Hematopoietic multipotent progenitor cell treated with erythropoietin and hydrocortisone succinate and interleukin-3 and kit ligand, for 17 days (in vitro differentiated cells): ENCODE measurements around the gene RIPOR1.

Experiments
- DNase-seq: peaks from one replicate; pipeline ENCODE4 v3.0.0-alpha.2; 2015; ENCODE audit warnings: low spot score

RIPOR1 gene

DNA sequence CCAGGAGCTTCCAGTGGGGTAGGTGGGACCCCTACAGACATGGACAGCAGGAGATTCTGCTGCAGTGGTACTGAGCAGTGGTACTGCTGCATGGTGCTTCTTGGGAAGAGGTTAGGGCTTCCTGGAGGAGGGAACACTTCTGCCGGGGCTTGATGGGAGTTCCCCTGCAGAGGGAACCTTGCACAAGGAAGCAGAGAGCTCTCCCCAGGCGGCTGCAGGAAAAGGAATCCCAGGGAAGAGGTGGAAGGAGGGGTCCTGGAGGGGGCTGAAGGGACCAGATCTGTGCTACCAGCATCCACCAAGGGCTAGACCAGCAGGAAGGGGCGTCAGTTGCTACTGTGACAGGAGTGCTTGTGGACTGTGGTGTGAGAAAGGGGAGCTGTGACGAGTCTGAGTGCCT lies 10.6 kb downstream of the RIPOR1 start:
- no peak for DNase-seq

GRCh38 chr16:67539691-67540635 lies 11.3 kb downstream of the RIPOR1 start:
- no peak for DNase-seq

DNA sequence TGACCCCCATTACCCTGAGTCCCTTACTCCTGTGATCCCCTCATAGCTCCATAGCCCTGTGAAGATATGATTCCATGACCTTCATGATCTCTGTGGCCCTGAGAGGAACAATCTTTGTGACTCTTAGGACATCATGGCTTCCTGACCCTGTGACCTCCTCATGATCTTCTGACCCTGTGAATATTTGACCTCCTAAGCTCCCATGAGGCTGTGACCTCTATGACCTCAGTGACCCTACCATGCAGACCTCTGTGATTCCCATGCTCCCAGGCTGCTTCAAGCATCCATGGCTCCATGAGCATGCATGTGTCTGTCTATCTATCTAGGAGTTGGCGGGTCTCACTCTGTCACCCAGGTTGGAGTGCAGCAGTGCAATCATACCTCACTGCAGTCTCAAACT lies 12.1 kb downstream of the RIPOR1 start:
- no peak for DNase-seq

DNA sequence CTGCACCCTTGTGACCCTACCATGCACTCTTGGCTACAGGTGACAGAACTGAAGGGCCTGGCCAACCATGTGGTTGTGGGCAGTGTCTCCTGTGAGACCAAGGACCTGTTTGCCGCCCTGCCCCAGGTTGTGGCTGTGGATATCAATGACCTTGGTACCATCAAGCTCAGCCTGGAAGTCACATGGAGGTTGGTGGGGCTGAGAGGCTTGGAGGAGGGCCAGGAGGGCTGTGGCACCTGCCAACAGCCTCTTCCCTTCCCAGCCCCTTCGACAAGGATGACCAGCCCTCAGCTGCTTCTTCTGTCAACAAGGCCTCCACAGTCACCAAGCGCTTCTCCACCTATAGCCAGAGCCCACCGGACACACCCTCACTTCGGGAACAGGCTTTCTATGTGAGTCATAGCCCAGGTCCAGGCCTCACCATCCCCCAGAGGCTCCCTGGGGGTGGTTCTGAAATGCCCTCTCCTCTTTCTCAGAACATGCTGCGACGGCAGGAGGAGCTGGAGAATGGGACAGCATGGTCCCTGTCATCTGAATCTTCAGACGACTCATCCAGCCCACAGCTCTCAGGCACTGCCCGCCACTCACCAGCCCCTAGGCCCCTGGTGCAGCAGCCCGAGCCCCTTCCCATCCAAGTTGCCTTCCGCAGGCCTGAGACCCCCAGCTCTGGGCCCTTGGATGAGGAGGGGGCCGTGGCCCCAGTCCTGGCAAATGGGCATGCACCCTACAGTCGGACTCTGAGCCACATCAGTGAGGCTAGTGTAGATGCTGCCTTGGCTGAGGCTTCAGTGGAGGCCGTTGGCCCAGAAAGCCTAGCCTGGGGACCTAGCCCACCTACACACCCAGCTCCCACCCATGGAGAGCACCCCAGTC lies 13.0 kb downstream of the RIPOR1 start:
- no peak for DNase-seq

GRCh38 chr16:67542464-67542863 lies 13.8 kb downstream of the RIPOR1 start:
- peak; percentile 49 for DNase-seq

DNA sequence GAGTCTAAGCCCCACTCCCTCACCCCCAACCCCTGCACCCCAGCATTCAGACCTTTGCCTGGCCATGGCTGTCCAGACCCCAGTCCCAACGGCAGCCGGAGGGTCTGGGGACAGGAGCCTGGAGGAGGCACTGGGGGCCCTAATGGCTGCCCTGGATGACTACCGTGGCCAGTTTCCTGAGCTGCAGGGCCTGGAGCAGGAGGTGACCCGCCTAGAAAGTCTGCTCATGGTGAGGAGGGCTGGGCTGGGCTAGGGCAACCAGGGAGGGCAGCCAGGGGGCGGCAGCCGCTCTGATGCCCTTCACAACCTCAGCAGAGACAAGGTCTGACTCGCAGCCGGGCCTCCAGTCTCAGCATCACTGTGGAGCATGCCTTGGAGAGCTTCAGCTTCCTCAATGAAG lies 14.4 kb downstream of the RIPOR1 start:
- no peak for DNase-seq

DNA sequence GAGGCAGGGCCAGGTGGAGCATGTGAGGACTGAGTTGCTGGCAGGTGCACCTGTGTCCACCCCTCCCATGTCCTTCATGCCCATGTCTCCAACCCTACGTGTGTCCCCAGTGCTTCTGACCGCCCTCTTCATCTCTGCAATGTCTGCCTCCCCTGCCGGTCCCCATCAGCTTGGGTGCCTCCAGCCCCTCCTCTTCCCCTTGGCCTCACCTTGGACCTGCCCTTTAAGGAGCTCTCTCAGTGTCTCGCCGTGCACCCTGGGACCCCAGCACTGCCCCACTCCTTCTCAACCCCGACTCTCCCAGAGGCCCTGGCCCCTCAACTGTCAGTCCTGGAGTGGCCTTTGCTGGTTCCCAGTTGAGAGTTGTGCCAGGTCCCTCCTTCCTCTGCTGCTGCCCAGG lies 15.0 kb downstream of the RIPOR1 start:
- DNase-seq, result no peak

- DNase-seq, result no peak
Observed at GRCh38 chr16:67544329-67544841, 15.8 kb downstream of the RIPOR1 start.

GRCh38 chr16:67544844-67545664 lies 16.4 kb downstream of the RIPOR1 start:
- no peak for DNase-seq

- DNase-seq, result no peak
Observed at GRCh38 chr16:67545665-67546024, 17.0 kb downstream of the RIPOR1 start.

- no peak for DNase-seq
Observed at GRCh38 chr16:67546091-67546501, 17.5 kb downstream of the RIPOR1 start.

DNA sequence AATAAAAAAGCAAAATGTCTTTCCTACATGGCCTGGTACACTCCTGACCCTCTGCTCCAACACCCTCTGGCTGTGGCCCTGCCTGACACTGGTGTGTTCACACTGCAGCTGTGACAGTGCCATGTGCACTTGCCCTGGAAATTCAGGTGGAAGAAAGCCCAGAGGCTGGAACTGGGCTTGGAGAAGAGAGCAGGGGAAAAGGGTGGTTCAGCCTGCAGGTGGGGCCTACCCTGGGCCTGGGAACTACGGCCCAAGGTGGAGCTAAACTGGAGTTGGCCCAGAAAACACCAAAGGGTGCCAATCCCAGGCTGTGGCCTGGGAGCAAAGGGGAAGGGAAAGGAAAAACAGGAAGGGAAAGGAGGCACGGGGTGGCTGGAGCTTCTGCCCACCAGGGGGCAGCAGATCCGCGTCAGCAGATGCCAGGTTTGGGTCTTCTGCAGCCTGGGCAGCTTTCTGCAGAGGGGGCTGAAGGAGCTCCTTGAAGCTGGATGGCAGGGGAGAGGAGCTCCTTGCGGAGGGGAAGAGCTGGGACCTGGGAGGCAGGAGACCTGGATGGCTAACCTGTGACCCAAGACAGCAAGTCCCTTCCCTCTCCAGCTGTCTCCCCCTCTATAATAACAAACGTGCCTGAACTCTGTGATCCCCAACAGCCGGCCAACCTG lies 18.3 kb downstream of the RIPOR1 start:
- peak; percentile 82 for DNase-seq

DNA sequence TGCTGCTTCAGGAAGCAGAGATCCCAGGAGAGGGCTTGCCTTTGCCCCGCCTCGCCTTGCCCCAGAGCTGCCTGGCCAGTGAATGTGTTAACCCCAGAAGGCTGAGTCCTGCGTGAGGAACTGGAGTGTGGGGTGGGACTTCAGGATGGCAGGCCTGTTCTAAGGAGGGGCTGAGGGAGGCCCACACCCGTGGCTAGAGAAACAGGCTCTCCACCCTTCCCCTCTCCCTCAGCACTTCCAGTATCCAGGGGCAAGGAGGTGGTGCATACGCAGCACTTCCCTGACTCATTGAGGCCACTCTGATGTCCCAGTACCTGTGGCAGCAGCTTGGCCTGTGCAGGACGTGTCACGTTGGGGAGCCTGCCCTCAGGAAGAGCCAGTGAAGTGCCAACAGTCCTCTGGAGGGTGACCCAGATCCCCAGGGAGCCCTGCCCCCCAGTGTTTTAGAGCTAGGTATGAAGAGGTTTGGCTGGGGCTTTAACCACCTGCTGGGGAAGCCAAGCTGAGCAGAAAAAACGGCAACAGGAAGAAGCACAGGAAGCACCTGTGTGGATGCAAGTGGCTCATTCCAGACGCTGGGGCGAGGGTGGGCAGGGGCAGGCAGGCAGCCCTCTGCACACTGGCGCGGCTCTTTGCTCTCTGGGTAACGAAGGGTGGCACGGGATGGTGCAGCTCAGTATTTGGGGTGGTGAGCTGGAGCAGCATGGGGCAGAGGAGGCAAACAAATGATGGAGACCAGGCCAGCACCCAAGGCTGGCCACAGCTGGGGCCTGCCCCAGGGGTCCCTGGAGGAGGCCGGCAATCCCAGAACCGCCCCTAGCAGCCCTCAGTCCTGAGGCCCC lies 19.0 kb downstream of the RIPOR1 start:
- DNase-seq, result no peak

DNA sequence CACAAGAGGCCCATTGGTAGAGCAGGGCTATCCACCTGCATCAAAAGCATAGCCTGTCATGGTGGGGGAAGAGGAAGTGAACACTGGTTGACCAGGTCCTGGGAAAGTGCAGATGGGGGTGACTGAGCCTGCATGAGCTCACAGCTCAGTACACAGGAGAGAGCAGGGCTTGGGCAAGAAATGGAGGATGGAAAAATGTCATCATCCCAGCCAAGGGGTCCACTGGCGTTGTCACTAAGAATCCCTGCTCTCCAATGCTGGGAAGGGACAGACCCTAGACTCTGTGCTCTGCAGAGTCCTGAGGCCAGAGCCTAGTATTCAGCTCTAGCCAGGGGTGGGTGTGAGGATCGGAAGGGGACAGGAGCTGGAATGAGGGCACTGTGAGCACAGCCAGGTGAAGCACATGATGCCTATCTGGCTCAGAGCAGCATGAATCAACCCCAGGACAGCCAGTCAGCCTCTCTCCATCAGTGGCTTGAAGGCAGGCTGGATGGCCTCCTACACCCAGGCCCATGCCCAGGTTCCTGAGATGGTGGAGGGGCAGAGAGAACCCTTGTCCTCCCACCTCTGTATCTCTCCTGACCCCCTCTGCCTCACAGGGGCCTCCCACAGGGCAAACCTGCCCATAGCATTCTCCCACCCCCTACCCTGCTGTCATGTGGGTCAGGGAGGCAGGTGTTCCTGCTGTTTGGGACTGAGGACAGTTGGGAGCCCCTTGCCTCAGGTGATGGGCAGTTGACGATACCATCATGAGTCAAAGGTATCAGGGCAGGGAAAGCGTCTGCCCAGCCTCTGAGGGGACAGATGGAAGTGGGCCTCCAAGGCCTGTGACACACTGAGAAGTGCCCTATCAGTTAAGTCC lies 19.9 kb downstream of the RIPOR1 start:
- no peak for DNase-seq

GRCh38 chr16:67549240-67549639 lies 20.6 kb downstream of the RIPOR1 start:
- no peak for DNase-seq

DNA sequence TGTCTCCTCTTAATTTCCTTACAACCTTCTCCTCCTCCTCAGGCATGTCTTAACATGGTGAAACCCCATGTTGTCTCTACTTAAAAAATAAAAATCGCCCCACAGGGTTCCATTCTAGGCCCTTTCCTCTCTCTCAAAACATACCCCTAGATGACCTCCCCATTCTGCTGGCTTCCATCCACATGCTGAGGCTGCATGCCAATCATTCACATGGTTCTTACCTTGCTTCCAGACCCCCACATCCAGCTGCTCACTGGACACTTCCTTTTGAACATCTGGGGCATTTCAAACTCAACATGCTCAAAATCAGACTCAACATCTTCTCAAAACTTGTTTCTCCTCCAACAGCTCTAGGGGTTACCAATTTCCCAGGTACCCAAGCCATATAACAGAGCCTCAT lies 21.3 kb downstream of the RIPOR1 start:
- DNase-seq, result no peak

DNA sequence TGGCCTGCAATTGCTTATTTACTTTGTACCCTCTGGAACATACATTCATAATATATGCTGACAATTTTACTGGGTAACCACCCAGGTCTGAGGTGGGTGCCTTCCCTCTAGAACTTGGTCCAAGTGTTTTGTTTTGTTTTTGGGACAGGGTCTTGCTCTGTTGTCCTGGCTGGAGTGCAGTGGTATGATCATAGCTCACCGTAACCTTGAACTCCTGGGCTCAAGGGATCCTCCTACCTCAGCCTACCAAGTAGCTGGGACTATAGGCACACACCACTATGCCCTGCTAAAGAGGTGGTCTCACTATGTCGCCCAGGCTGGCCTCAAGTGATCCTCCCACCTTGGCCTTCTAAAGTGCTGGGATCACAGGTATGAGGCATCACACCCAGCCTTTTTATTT lies 22.5 kb downstream of the RIPOR1 start:
- no peak for DNase-seq

DNA sequence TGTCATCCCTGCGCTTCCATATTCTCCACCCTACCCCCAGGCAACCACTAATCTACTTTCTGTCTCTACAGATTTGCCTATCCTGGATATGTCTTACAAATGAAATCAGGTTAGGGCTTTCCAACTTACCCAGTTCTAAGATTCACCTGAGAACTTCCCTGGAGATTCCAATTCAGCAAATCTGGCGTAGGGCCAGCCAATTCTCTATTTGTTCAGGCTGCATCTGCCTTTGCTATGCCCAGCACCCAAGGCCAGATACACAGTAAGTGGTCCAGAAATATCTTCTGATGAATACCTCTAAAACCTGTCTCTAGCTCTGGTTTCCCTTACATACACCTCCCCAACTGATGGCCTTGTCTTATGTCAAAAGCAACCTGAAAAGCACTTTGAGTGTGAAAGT lies 23.3 kb downstream of the RIPOR1 start:
- no peak for DNase-seq

- DNase-seq, result no peak
Observed at GRCh38 chr16:67552476-67552875, 23.8 kb downstream of the RIPOR1 start.
